HCT116 (cell line): ENCODE data around the gene RRP12. TPM values are rescaled to one million over a fixed set of nuclear protein-coding genes. Genes with fewer than 3 reads are reported as not detected.

Experiments
- ATAC-seq: fragments of 200-7000 bp; cut with Tn5 transposase; 2 replicates; pipeline ENCODE4 v1.9.1; 2020; ENCODE audit warnings: mild to moderate bottlenecking, moderate library complexity
- BruUV-seq: library from RNA; stranded (reverse); fragments of 400-500 nt; replicated peaks from 2 replicates; lab custom pipeline; 2021; lab: Mats Ljungman, UMichigan
- CTCF ChIA-PET: fragments of 300-600 bp; sonication (Branson Sonifier 250); formaldehyde crosslinking; loops from one replicate; lab custom pipeline; 2021; ENCODE audit warnings: antibody characterized with exemption; lab: Charles Lee
- POLR2A ChIA-PET: fragments of 300-600, 350-600 bp; sonication (Branson Sonifier 250); formaldehyde crosslinking; loops from one replicate; lab custom pipeline; 2021; ENCODE audit warnings: antibody characterized with exemption; lab: Charles Lee
- RAD21 ChIA-PET, 2 experiments: fragments of 300-600 bp; sonication (Branson Sonifier 250); formaldehyde crosslinking; loops; one replicate each; lab custom pipeline; 2023; ENCODE audit warnings: low total read pairs in 2 of 2; ENCODE audit not compliant: uncharacterized antibody in 2 of 2, unreplicated experiment in 2 of 2, low non-redundant PET in 1 of 2; lab: Charles Lee
- DNase-seq: peaks from one replicate; pipeline ENCODE4 v3.0.0-alpha.2; 2010; ENCODE audit warnings: low read depth, low spot score
- H2AFZ ChIP-seq: fragments of 200-600 bp; shearing (Covaris generic), sonication (generic); 2 replicates; pipeline ENCODE4 v1.6.1; 2017; ENCODE audit warnings: low read depth, mixed run types, mixed read lengths, antibody characterized with exemption, low read length; ENCODE audit not compliant: poor library complexity, severe bottlenecking
- H3K27ac ChIP-seq: 2 replicates; pipeline ENCODE4 v1.5.1; 2012; ENCODE audit warnings: low read depth, low read length
- H3K27me3 ChIP-seq: fragments of 200-600 bp; sonication (generic); 2 replicates; pipeline ENCODE4 v1.6.1; 2016; ENCODE audit warnings: mixed run types, low read length, mixed read lengths; ENCODE audit not compliant: insufficient read depth
- H3K36me3 ChIP-seq, 2 experiments: fragments of 200-500 bp in 1 of 2; fragments of 200-600 bp in 1 of 2; sonication (Bioruptor generic) in 1 of 2; sonication (generic) in 1 of 2; 2 replicates each; pipeline versions ENCODE4 v1.5.1 to v1.6.1; 2014 to 2016; ENCODE audit warnings: low read length in 2 of 2, inconsistent platforms in 1 of 2, mixed read lengths in 1 of 2, mixed run types in 1 of 2; ENCODE audit not compliant: insufficient read depth in 2 of 2, control insufficient read depth in 1 of 2
- H3K4me1 ChIP-seq, 2 experiments: fragments of 200-600 bp in 1 of 2; sonication (generic) in 1 of 2; 2 replicates each; pipeline versions ENCODE4 v1.5.1 to v1.6.1; 2012 to 2017; ENCODE audit warnings: low read length in 2 of 2, inconsistent platforms in 1 of 2, mild to moderate bottlenecking in 1 of 2, mixed read lengths in 1 of 2, mixed run types in 1 of 2, moderate library complexity in 1 of 2; ENCODE audit not compliant: insufficient read depth in 2 of 2, control insufficient read depth in 1 of 2
- H3K4me2 ChIP-seq: fragments of 200-600 bp; sonication (generic); 2 replicates; pipeline ENCODE4 v1.6.1; 2017; ENCODE audit warnings: mixed run types, low read length, mixed read lengths
- H3K4me3 ChIP-seq, 2 experiments: fragments of 200-600 bp in 1 of 2; sonication (generic) in 1 of 2; replicated peaks in 1 of 2; 2 replicates each; pipeline ENCODE4 v1.5.1; 2011 to 2016; ENCODE audit warnings: low read length in 2 of 2, control low read depth in 1 of 2, low read depth in 1 of 2, mild to moderate bottlenecking in 1 of 2, mixed read lengths in 1 of 2, mixed run types in 1 of 2
- H3K79me2 ChIP-seq: fragments of 200-600 bp; sonication (generic); 2 replicates; pipeline ENCODE4 v1.6.1; 2017; ENCODE audit warnings: mild to moderate bottlenecking, mixed run types, low read length, moderate library complexity, mixed read lengths; ENCODE audit not compliant: insufficient read depth
- H3K9ac ChIP-seq: fragments of 200-600 bp; sonication (generic); 2 replicates; pipeline ENCODE4 v1.6.1; 2016; ENCODE audit warnings: low read length, mixed read lengths
- H3K9me2 ChIP-seq: fragments of 200-600 bp; sonication (generic), shearing (Covaris generic); 2 replicates; pipeline ENCODE4 v1.6.1; 2017; ENCODE audit warnings: mixed run types, mild to moderate bottlenecking, moderate library complexity; ENCODE audit not compliant: insufficient read depth
- H3K9me3 ChIP-seq, 2 experiments: fragments of 200-500 bp in 1 of 2; fragments of 200-600 bp in 1 of 2; sonication (Bioruptor generic) in 1 of 2; sonication (generic) in 1 of 2; 2 replicates each; pipeline ENCODE4 v1.6.1; 2014 to 2017; ENCODE audit warnings: low read length in 2 of 2, mixed read lengths in 2 of 2, inconsistent platforms in 1 of 2, low read depth in 1 of 2, mild to moderate bottlenecking in 1 of 2, mixed run types in 1 of 2, moderate library complexity in 1 of 2; ENCODE audit not compliant: control insufficient read depth in 1 of 2, insufficient read depth in 1 of 2
- H4K20me1 ChIP-seq: fragments of 200-600 bp; sonication (generic), shearing (Covaris generic); 2 replicates; pipeline ENCODE4 v1.6.1; 2017; ENCODE audit warnings: mixed run types, mild to moderate bottlenecking, moderate library complexity; ENCODE audit not compliant: insufficient read depth
- CEBPB ChIP-seq: IDR thresholded peaks from 2 replicates; pipeline ENCODE4 v1.6.1; 2012; ENCODE audit warnings: low read depth
- CTCF ChIP-seq, 3 experiments: fragments of 200-600 bp in 1 of 3; sonication (generic) in 1 of 3; IDR thresholded peaks in 2 of 3; conservative IDR thresholded peaks in 1 of 3; 2 replicates each; pipeline ENCODE4 v1.5.1; 2012 to 2017; ENCODE audit warnings: low read depth in 2 of 3, low read length in 2 of 3, antibody characterized with exemption in 1 of 3, borderline replicate concordance in 1 of 3, control low read depth in 1 of 3, mild to moderate bottlenecking in 1 of 3, mixed read lengths in 1 of 3, mixed run types in 1 of 3, moderate library complexity in 1 of 3; ENCODE audit not compliant: insufficient read depth in 1 of 3
- EGR1 ChIP-seq: IDR thresholded peaks from 2 replicates; pipeline ENCODE4 v1.6.1; 2012; ENCODE audit warnings: low read depth
- EZH2phosphoT487 ChIP-seq: fragments of 200-600 bp; IDR thresholded peaks from 2 replicates; pipeline ENCODE4 v1.6.1; 2018; ENCODE audit warnings: antibody characterized with exemption, borderline replicate concordance
- JUND ChIP-seq: IDR thresholded peaks from 2 replicates; pipeline ENCODE4 v1.6.1; 2012
- MAX ChIP-seq: IDR thresholded peaks from 2 replicates; pipeline ENCODE4 v1.6.1; 2012
- RAD21 ChIP-seq: IDR thresholded peaks from 2 replicates; pipeline ENCODE4 v1.6.1; 2012; ENCODE audit warnings: low read depth, mild to moderate bottlenecking
- REST ChIP-seq: IDR thresholded peaks from 2 replicates; pipeline ENCODE4 v1.6.1; 2012; ENCODE audit warnings: low read depth
- SP1 ChIP-seq: IDR thresholded peaks from 2 replicates; pipeline ENCODE4 v1.6.1; 2012; ENCODE audit warnings: low read depth
- ZFX ChIP-seq: fragments of 450-650 bp; IDR thresholded peaks from 2 replicates; pipeline ENCODE4 v1.6.1; 2017
- intact Hi-C: fragments of 100-400 bp; cut with micrococcal nuclease; formaldehyde crosslinking; loops from 2 replicates; pipeline ENCODE4 v1.10.0; 2022
- total RNA-seq: library from RNA; stranded (reverse); gene quantifications from one replicate; pipeline ENCODE4 v1.2.1, GENCODE V29; 2021; ENCODE audit not compliant: unreplicated experiment
- TF ChIP-seq, protein P1 (sequence below): IDR thresholded peaks from 2 replicates; pipeline ENCODE4 v1.6.1; 2012

Gene RRP12
- total RNA-seq, 1 experiment from 2014 or later: 67.0 TPM

GRCh38 chr10:97333601-97334369 lies 67.4 kb downstream of the RRP12 start:
- no TSS peak for BruUV-seq
- ChIA-PET CTCF (no interaction called here), RAD21 (no interaction called here), POLR2A (no interaction called here)
- no peak for DNase-seq
- Histone ChIP-seq H3K9me2 (no peaks in the 10 kb centered on the region), H3K4me2 (peak overlapping the region; percentile 87), H3K4me3 (peak overlapping the region; percentile 56 to 69), H3K36me3 (no peaks in the 10 kb centered on the region), H3K9ac (peak overlapping the region; percentile 74), H4K20me1 (no peaks in the 10 kb centered on the region), H3K4me1 (peaks cover 31 to 41% of the 10 kb centered on the region in 2 experiments), H3K79me2 (no peaks in the 10 kb centered on the region), H3K27ac (peak overlapping the region; percentile 87; the same call in 1 of the 2 replicates), H2AFZ (no peak overlapping the region), H3K27me3 (no peaks in the 10 kb centered on the region), H3K9me3 (no peaks in the 10 kb centered on the region)
- intact Hi-C loops: no loop called here
- ATAC-seq: peak; percentile 18
- TF ChIP-seq CEBPB (no peak), MAX (no peak), SP1 (no peak), CTCF (IDR thresholded peaks at IDR 0.05 in 2 of 3, conservative IDR thresholded peaks at IDR 0.05 in 1 of 3; ENCODE audit: borderline replicate concordance in 1 of 3, insufficient read depth in 1 of 3, low read depth in 2 of 3, low read length in 2 of 3) (no peak)
- TF ChIP-seq, protein P1, sequence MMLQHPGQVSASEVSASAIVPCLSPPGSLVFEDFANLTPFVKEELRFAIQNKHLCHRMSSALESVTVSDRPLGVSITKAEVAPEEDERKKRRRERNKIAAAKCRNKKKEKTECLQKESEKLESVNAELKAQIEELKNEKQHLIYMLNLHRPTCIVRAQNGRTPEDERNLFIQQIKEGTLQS: no peak

DNA sequence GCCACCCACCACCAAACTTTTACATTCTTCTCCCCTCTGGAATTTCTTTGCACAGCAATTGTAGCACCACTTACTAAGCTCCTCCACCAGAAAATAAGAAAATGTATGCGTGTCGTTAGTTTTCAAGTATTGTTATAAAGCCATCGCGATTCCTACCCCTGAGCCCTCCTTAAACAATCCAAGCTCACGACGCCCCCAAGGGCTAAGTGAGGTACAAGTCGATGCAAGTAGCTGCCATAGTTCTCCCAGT lies 67.9 kb downstream of the RRP12 start:
- Histone ChIP-seq H3K4me2 (peak overlapping the region; percentile 87), H3K79me2 (no peaks in the 10 kb centered on the region), H4K20me1 (no peaks in the 10 kb centered on the region), H3K9ac (no peak overlapping the region), H3K27ac (no peak overlapping the region), H3K36me3 (no peaks in the 10 kb centered on the region), H3K27me3 (no peaks in the 10 kb centered on the region), H3K9me3 (no peaks in the 10 kb centered on the region), H3K4me3 (peak overlapping the region in 1 of 2 experiments; percentile 69; a peak in 2 of 4 replicates), H3K9me2 (no peaks in the 10 kb centered on the region), H2AFZ (no peak overlapping the region), H3K4me1 (peaks cover 36 to 46% of the 10 kb centered on the region in 2 experiments)
- ChIA-PET CTCF (no interaction called here), POLR2A (no interaction called here), RAD21 (no interaction called here)
- DNase-seq: no peak
- BruUV-seq: no TSS peak
- intact Hi-C loops: no loop called here
- no peak for ATAC-seq
- no peak for TF ChIP-seq EZH2phosphoT487
- no peak for TF ChIP-seq EGR1
- TF ChIP-seq SP1: no peak
- no peak for TF ChIP-seq REST
- TF ChIP-seq JUND: no peak
- TF ChIP-seq, protein P1: no peak
- no peak for TF ChIP-seq ZFX
- no peak for TF ChIP-seq RAD21
